HG03060 (cell line): ENCODE measurements around the gene PDE6D.
"Not testable (repeated sequence)": the region's sequence is repeated elsewhere in the genome, so short reads cannot be mapped to it uniquely, and the experiment has no call there.

Experiments
- ATAC-seq: cut with Tn5 transposase; IDR thresholded peaks from one replicate; pipeline ENCODE4 v1.9.1; 2021; ENCODE audit warnings: low read depth, moderate number of reproducible peaks; ENCODE audit not compliant: unreplicated experiment

PDE6D gene

DNA sequence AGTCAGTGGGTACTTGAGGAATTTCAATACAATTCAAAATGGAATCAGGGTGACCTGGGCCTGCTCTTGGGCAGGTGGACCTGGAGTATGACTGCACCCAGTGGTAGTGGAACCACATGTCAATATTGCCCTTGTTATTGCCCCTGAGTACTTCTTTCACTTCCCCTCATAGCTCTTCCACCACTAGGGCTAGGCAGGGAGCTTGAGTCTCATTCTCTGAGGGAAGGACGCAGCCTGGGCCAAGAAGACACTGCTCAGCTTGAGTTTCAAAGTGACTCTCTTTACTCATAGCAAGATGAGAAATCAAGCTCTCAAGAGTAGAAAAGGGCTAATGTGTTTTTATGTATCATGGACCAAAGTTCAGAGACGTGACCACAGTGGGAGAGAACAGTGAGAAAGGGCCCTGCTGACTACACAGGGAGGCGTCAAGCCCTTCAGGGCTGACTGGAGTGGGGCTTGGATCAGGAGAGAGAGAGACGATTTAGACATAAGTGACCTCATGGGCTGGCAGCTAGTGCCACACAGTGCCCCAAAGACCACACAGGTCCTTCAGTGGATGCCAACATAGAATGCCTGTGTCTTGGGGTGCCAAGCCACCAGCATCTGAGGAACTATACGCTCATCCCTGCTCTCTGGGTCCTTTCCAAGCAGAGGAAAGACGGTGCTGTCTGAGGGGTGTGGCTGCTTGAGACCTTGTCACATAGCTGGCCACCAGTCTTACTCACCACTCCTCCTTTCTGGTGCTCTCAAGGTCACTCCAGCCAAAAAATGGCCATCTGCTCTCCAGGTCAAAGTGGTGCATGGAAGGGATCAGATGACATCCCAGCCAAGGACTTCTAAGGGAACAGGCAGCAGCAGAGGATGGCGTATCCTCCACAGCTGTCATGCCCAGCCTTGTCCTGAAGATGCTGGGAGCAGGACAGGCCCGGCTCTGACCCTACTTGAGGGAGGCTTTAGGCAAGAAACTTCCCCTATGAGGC is 59.8 kb downstream of the PDE6D start:
- peak; percentile 50 for ATAC-seq

DNA sequence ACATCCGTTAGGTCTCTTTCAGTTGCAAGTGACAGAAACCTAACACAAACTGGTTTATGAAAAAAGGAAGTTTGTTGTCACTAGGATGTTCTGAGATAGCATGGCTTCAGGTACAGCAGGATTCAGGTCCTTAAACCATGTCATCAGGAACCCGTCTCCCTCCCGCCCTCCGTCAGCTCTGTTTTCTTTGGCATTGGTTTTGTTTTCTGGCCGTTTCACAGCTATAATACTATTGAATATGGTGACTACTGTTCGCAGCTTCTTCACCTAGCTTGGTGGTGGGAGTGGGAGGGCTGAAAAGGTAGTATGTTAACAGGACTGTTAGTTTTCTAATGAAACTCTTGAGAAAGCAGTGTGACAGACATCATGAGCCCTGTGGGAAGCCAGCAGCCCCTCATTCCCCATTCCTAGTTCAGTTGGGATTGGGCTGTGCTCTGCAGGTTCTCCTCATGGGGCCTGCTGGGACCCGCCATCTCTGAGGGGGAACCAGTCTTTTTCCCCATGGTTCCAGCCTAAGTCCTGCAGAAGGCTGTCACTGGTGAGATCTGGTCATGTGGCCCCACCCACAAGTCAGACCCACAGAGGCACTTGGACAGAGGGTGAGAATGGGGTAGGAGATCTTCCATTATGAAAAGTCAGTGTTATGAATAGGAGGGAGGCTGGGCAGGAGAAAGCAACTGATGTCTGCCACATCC is 60.6 kb downstream of the PDE6D start:
- no peak for ATAC-seq

DNA sequence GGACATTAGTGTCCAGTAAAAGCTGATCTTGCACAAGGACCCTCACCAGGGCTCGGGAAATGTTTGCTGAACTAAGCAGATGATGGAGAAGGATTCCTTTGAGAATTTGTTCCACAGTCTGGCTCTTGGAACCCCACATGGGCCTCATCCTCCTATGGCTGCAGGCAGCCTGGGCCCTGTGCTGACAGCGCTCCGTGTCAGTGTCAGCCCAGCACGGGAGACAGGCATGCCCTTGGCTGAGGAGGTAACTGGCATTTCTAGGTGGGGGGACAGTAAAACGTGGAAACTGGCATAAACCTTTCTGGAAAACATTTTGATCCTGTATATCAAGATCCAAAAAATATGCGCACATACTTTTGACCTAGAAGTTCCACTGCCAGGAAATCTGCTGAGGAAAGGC is 62.3 kb downstream of the PDE6D start:
- ATAC-seq, result no peak

DNA sequence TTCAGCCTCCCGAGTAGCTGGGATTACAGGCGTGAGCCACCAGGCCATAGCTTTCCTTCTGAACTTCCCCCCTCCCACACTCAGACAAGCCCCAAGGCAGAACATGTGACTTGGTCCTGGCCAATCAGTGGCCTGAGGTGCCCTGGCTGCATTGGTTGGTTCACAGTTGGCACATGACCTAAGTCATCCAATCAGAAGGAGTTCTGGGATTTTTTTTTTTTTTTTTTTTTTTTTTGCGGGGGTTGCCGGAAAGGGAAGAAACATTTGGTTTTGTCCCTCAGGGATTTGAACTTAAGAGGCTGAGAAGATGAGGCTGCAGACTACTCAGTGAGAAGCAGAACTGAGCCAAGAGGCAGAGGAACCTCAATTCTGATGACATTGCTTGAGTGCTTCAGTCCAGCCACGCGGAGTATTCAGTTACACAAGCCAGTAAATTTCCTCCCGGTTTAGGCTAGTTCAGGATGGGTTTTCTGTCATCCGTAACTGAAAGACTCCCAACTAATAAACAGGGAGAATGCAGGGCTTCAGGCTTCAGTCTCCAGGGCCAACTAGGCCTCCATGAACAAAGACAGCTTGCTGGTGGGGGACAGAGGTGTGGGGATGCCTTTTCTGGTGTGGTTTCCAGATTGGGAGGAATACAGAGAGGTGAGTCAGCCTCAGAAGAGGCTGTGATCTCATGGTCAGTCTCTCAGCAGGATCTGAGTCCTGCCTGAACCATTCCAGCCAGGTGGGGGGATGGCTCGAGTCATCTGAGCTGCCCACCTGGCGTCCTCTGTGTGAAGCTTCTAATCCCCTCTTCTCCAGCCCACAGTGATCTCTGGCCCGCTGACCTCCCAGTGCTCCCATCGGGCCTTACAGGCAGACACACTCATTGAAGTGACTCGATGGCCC is 63.6 kb downstream of the PDE6D start:
- no peak for ATAC-seq

DNA sequence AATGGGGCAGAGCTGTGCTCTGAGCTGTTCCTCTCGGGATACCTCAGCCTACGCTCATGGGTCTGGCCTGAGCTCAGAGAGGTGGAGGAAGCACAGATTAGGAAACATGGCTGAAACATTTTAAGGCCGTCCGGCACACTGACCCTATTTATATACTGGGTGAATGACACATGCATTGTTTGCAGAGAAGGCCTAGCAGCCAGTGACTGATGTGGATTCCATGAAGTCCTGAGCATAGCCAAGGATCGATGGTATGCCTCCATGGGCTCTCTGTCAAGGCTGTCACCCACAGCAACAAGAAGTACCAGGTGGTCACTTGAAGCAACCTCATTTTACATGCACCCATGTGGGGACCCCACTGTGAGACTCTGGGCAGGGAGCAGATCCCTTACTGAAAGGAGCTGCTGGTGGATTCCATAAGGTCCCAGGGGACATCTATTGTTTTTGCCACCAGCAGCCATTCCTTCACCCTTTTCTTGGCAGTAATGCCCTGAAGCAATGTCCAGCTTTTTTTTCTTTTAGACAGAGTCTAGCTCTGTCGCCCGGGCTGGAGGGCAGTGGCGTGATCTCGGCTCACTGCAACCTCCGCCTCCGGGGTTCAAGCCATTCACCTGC is 64.3 kb downstream of the PDE6D start:
- no peak for ATAC-seq

DNA sequence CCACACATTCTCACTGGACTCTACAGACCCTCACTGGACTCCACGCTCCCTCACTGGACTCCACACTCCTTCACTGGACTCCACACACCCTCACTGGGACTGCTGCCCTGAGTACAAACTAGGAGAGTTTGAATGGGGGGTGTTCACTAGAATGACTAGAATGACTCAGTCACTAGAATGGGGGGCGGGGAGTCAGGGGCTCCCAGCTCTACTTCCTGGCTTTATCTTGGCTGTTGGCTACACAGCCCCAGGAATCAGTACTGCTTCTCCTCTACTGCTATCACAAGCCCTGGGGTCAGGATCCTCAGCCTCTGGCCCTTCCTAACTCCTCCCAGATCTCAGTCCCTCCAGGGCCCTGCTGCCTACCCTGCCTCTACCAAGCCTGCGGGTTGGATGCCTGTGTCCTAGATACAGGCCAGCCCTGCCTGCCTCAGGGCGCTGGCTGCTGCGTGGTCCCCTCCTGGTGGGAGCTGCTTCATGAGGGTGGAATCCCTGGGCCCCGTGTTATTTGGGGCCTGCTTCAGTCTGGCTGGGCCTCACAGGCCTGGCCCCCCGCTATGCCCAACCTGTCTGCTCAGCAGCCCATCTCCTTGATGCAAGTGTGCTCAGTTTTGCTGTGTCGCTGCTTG is 65.0 kb downstream of the PDE6D start:
- no peak for ATAC-seq

DNA sequence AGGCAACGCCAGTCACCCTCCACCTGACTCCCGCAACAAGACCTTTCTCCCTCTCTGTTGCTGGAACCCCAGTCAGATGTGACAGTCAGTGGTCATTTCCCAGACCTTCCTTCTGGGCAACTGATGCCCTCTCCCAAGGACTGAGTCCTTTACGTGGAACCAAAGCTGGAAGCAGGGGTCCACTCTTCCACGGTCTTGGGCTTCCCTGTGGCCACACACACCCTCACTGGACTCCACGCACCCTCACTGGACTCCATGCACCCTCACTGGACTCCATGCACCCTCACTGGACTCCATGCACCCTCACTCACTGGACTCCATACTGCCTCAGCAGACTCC is 65.6 kb downstream of the PDE6D start:
- ATAC-seq, result no peak

DNA sequence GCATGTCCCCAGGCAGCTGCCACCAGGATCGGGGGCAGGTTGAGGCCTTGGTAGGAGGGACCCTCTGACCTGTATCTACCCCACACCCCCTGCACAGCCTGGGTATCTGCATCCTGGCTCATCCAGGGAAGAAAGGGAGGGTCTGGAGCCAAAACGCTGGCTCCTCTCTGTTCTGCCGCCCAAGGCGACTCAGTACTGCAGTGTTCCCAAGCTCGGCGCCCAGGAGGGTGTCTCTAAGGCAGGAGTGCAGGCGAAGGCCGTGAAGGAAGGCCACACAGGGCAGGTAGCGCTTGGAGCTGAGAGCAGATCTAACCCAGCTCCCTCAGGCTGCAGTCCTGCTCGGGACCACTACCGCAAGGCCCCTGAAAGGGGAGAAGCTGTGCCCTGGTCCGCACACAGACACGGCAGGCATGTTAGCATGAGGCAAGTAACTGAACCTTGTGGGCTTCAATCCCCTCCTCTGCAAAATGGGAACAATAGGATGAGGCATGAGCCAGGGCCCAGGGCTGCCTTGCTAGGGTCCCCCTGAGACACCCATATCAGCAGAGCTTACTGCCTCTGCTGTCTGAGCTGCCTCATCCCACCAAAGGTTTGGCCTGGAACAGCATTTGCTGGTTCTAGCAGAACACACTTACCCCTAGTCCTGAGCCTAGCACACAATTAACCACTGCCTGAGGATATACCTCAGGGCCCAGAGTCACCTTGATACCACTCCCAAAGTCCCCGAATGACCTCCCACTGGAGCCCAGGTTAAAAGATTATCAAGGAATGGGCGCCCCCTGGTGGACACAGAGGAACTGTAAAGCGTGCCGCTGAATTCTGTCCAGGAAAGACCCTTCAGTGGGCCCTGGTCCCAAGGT is 66.2 kb downstream of the PDE6D start:
- no peak for ATAC-seq

DNA sequence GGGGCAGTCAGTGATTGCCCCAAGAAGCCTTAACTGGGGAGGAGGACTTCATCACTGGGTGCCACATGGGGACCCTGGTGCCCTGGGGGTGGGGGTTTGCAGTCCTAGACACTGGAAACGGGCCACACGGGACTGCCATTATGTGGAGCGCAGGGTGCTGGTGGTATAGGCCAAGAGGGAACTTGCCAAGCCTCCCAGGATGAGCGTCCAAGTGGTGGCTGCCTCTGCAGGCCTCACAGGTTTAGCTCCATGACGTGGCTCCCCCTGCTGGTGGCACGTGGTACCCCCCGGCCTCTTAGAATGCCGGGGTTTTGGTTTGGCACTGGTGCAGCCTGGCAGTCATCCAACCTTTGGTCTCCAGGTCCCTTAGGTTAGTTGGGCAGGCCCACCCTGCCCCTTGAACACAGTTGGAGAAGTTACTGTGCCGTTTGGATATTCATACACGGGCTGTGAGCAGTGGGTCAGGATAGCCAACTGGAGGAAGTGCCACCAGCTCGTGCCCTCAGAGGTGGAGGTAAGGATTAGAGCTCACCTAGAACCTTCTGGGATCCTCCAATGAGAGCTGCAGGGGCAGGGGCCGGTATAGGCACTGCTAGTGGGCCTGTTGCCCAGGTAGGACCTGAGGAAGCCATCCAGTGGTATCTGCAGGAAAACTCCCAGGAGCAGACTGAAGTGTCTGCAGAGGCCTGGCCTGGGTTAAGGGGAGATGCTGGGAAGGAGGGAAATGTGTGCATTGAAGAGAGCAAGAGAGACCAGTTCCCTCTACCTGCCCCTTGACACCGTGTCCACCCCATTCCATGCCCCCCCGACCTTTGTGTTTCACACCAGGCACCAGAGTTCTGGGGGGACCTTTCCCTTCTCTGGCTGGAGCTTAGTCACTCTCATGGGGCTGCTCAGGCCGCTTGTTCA is 67.1 kb downstream of the PDE6D start:
- peak; percentile 22 for ATAC-seq

DNA sequence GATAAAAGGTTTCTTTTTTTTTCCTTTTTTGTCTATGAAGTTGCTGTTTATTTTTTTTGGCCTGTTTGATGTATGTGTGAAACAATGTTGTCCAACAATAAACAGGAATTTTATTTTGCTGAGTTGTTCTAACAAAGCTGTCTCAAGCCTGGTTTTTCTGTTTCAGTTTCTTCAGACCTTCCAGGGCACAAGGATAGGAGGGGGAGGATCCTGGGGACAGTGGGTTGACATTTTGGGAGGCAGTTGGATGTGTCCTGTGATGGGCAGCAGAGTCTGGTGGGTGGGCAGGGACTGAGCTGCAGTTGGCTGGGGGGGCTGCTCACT is 67.7 kb downstream of the PDE6D start:
- ATAC-seq, result not testable (repeated sequence)

DNA sequence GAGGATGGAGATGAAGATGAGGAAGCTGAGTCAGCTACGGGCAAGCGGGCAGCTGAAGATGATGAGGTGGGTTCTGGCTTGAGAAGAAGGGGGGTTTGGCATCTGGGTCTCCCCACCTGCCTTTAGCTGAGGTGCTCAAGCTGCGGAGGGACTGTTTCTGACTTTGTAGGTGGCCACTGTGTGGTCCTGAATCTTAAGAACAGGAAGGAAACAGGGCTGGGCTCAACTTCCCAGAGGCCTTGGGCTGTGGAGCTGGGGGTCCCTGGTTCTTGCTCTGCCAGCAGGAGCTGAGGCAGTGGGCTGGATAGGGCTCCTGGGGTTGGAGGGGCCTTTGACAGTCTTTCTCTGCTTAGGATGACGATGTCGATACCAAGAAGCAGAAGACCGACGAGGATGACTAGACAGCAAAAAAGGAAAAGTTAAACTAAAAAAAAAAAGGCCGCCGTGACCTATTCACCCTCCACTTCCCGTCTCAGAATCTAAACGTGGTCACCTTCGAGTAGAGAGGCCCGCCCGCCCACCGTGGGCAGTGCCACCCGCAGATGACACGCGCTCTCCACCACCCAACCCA is 68.5 kb downstream of the PDE6D start:
- ATAC-seq, result not testable (repeated sequence)

DNA sequence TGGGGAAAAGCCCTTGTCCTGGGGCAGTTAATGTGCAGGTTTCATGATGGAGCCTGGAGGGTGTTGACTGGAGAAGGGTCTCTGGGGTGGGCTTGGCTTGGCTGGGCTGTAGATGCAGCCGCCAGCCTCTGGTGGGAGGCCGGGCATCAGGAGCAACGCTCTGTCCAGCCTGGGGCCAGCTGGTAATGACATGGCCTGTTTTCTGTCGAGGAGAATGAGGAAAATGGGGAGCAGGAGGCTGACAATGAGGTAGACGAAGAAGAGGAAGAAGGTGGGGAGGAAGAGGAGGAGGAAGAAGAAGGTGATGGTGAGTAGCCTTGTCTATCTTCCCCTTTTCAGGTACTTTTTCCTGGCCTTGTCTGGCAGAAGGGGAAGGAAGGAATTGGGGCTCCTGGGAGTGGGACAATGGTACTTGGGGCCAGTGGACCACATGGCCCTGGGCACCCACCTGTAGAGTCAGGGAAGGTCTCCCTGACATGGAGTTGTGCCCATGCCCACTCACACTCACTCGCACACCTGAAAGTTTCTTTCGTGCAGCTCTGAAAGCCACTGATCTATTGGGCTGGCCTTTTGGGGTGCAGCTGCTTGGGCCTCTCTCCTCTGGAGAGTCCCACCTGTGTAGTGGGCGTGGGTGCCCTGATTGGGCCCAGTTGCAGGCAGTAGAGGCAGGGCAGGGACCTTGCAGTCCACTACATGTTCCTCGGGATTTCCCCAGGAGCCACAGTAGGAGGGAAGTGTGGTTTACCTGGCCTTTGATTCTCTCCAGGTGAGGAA is 69.2 kb downstream of the PDE6D start:
- no peak for ATAC-seq

DNA sequence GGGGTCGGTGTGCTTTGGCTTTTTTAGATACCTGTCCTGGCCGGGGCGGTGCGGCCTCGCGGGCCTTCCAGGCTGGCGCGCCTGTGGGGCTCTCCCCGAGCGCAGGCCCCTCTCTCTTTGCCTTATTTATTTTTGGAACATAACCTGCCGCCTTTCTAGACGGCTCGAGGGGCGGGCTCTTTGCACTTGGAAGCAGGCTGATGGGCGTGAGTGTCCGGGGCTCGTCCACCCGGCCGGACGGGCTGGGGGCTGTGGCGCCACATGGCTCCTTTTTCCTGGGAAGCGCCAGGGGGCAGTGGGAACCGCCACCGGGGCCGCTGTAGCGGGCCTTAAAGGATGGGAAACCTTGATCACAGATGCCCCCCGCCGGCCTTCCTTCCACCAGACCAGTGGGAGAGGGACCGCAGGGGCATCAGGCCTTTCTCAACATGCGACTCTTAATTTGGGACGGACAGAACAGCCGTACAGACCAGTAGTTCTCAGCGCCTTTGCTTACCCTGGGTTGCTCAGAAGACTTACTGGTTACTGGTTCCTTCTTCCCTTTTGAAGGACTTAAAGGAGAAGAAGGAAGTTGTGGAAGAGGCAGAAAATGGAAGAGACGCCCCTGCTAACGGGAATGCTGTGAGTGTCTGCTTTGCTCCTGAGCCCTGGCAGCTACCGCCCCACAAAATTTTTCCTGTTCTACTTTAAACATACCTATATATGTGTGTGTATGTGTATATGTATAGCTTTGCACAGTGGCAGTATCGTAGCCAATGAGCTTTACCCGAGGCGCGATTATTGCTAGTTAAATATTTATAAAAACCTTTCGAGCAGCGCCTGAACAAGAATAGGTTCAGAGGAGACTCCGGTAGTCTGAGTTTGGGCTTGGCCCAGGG is 70.0 kb downstream of the PDE6D start:
- no peak for ATAC-seq

DNA sequence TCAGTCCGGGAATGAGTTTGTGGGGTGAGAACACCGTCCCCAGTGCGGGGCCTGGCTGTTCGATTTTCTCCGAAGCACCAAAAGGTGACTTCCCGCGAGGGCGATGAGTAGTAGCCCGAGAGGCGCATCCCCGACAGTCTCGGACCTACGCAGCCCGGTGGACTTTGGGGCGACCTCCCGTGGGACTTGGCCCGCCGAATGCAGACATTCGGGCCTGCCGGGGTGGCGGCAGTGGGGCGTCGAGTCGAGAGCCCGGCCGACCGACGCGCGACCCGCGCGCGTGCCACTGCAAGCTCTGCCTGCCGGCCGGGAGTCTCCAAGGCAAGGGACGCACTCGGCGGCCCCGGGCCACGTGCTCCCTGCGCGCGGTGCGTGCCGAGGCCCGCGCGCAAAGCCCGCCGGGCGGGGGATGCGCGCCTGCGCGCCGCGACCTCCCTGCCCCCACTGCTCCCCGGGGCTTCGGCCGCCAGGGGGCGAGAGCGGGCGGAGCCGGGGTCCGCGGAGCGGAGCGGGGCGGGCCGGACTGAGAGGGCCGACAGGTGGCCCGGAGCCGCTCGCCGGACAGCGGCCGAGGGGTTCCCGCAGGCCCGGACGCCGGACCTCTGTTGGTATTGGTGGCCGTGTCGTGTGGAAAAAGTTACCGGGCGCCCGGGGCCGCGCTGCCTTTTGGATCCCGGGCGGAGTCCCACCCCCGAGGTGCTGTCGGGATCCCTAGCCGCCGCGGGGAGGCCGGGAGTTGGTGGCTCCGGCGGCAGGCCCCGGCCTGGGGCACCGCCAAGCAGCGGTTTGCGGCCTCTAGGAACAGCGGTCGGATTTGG is 70.9 kb downstream of the PDE6D start:
- ATAC-seq, result no peak

DNA sequence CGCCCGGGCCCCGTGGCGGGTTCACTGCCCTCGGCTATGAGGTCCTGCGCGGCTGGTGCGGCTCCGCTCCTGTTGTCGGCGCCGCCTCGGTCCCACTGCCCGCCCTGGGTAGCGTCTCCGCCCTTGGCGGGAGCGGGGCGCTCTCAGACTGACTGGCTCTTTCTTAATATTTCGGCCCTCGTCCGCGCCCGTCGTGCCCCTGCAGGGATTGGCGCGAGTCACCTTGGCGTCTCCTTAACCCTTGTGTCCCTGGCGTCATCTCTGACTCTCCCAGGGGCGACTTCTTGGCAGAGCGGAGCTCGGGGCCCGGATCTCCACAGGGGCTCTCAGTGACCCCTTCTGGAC is 71.5 kb downstream of the PDE6D start:
- no peak for ATAC-seq
